Measurements from ENCODE around the gene ZBTB7C. TPM values are rescaled to one million over a fixed set of nuclear protein-coding genes. Genes with fewer than 3 reads are reported as not detected.

ZBTB7C gene
- total RNA-seq, 1 experiment from 2014 or later, result 0.33 TPM

GRCh38 chr18:48203288-48203945, 205.8 kb downstream of the ZBTB7C start:
- no peak overlapping the region for H4K8ac ChIP-seq (replicated peaks; ENCODE audit: insufficient read length, low read depth, low read length)
- no peak overlapping the region for H3K4me2 ChIP-seq (ENCODE audit: insufficient read depth, insufficient read length, low read length)
- no peak overlapping the region for H3K27ac ChIP-seq (ENCODE audit: insufficient read length, low read depth, low read length)
- no peaks in the 10 kb centered on the region for H3K23me2 ChIP-seq (ENCODE audit: insufficient read length, low read depth, low read length, poor library complexity, severe bottlenecking)
- no peak for DNase-seq
- H4K20me1 ChIP-seq (ENCODE audit: control insufficient read depth, insufficient read depth, insufficient read length), result no peaks in the 10 kb centered on the region
- peak overlapping the region; percentile 43; the same call in 1 of the 2 replicates for H3K14ac ChIP-seq (ENCODE audit: insufficient read depth, low read length)
- H2BK120ac ChIP-seq (ENCODE audit: low read depth, low read length, poor library complexity, severe bottlenecking), result no peak overlapping the region
- H3K56ac ChIP-seq (ENCODE audit: insufficient read length, low read depth, low read length), result no peak overlapping the region
- Mint-ChIP-seq H3K4me1 (peaks cover 7 to 11% of the 10 kb centered on the region in 2 experiments), H3K36me3 (ENCODE audit: insufficient read depth in 1 of 3, low read depth in 3 of 3) (no peaks in the 10 kb centered on the region), H3K27me3 (ENCODE audit: low read depth) (peaks cover 19% of the 10 kb centered on the region), H3K27ac (no peak overlapping the region), H3K4me3 (no peak overlapping the region), H3K9me3 (no peaks in the 10 kb centered on the region; a peak in 1 of 5 replicates)
- no peaks in the 10 kb centered on the region for H3K79me2 ChIP-seq (ENCODE audit: insufficient read depth, low read length)
- no peak for TF ChIP-seq CTCF (conservative IDR thresholded peaks at IDR 0.05)
- no peak overlapping the region for H4K91ac ChIP-seq (ENCODE audit: insufficient read length, low read depth, low read length)
- no peak overlapping the region for H2AFZ ChIP-seq (ENCODE audit: low read length)
- H3K18ac ChIP-seq (ENCODE audit: insufficient read length, low read depth, low read length), result no peak overlapping the region
- no peak overlapping the region for H4K5ac ChIP-seq (ENCODE audit: insufficient read length, low read depth, low read length)
- H3K9ac ChIP-seq (ENCODE audit: extremely low read depth, insufficient read length, low read length), result no peak overlapping the region
- H2AK5ac ChIP-seq (ENCODE audit: insufficient read length, low read length), result no peak overlapping the region
- no peaks in the 10 kb centered on the region for H3K9me3 ChIP-seq (ENCODE audit: control insufficient read depth, low read depth, low read length)
- no CpG with 5 or more reads among the region's 4 CpGs for WGBS (ENCODE audit: extremely low coverage, insufficient read length, low lambda C conversion rate)
- H2BK5ac ChIP-seq (ENCODE audit: insufficient read length, low read length), result no peak overlapping the region
- no peaks in the 10 kb centered on the region for H3K4me1 ChIP-seq (ENCODE audit: insufficient read depth, low read length)
- H3T11ph ChIP-seq (ENCODE audit: low read length), result no peak overlapping the region
- no peak overlapping the region for H3K23ac ChIP-seq (ENCODE audit: insufficient read length, low read depth, low read length)
- H2BK20ac ChIP-seq (ENCODE audit: low read depth, low read length, poor library complexity, severe bottlenecking), result no peak overlapping the region
- H3K4ac ChIP-seq (ENCODE audit: low read depth, low read length), result no peak overlapping the region
- no peaks in the 10 kb centered on the region for H3K79me1 ChIP-seq (ENCODE audit: insufficient read depth, low read depth, low read length, poor library complexity, severe bottlenecking)
- no peak overlapping the region for H2BK15ac ChIP-seq (ENCODE audit: low read depth, low read length)
- H3K27me3 ChIP-seq (ENCODE audit: insufficient read depth, low read length), result no peaks in the 10 kb centered on the region
- H2BK12ac ChIP-seq (ENCODE audit: insufficient read length, low read depth, low read length), result no peak overlapping the region

Data from H9 (cell line).